Coronary artery (tissue), 2 donors: ENCODE data around the gene NEDD4L.
A peak's percentile ranks its signal among the peaks of the same experiment; 100 is the strongest.

Source experiments
- DNase-seq: peaks from one replicate; pipeline ENCODE4 v3.0.0-alpha.2; 2017; ENCODE audit warnings: low spot score
- H3K27ac ChIP-seq, 2 donors: fragments of 200-600 bp; sonication (generic); one replicate each; pipeline ENCODE4 v1.5.1; 2016 to 2019
- H3K4me3 ChIP-seq: fragments of 200-600 bp; sonication (generic); 2 replicates; pipeline ENCODE4 v1.5.1; 2016; ENCODE audit warnings: mild to moderate bottlenecking, moderate library complexity
- TF ChIP-seq, protein P1 (sequence below): fragments of 200-600 bp; sonication (generic); IDR thresholded peaks from one replicate; pipeline ENCODE4 v1.5.1; 2019; ENCODE audit warnings: antibody characterized with exemption

Gene NEDD4L

DNA sequence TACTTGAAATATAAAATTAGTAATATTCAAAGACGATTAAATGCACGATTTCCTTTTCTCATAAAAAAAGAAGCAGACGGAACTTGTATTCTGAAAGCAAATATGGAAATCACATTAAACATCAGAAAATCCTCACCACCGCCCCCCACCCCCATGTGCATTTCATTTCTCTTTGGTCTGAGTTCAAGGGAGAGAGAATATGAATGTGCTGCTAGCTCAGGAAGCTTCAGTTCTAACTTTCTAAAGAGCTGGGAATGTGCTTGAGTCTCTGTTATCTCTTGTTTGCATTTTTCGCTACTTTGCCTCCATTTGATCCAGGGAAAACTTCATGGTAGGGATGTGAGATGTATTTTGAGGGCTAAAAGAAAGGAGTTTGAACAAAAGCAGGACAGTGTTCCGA lies 143.6 kb downstream of the NEDD4L start:
- Histone ChIP-seq H3K4me3 (no peak overlapping the region), H3K27ac (no peak overlapping the region)
- DNase-seq: no peak
- TF ChIP-seq, protein P1, sequence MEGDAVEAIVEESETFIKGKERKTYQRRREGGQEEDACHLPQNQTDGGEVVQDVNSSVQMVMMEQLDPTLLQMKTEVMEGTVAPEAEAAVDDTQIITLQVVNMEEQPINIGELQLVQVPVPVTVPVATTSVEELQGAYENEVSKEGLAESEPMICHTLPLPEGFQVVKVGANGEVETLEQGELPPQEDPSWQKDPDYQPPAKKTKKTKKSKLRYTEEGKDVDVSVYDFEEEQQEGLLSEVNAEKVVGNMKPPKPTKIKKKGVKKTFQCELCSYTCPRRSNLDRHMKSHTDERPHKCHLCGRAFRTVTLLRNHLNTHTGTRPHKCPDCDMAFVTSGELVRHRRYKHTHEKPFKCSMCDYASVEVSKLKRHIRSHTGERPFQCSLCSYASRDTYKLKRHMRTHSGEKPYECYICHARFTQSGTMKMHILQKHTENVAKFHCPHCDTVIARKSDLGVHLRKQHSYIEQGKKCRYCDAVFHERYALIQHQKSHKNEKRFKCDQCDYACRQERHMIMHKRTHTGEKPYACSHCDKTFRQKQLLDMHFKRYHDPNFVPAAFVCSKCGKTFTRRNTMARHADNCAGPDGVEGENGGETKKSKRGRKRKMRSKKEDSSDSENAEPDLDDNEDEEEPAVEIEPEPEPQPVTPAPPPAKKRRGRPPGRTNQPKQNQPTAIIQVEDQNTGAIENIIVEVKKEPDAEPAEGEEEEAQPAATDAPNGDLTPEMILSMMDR: no peak

GRCh38 chr18:58188996-58189395 lies 145.0 kb downstream of the NEDD4L start:
- TF ChIP-seq, protein P1: no peak
- no peak overlapping the region for H3K4me3 ChIP-seq
- H3K27ac ChIP-seq: no peak overlapping the region
- no peak for DNase-seq

DNA sequence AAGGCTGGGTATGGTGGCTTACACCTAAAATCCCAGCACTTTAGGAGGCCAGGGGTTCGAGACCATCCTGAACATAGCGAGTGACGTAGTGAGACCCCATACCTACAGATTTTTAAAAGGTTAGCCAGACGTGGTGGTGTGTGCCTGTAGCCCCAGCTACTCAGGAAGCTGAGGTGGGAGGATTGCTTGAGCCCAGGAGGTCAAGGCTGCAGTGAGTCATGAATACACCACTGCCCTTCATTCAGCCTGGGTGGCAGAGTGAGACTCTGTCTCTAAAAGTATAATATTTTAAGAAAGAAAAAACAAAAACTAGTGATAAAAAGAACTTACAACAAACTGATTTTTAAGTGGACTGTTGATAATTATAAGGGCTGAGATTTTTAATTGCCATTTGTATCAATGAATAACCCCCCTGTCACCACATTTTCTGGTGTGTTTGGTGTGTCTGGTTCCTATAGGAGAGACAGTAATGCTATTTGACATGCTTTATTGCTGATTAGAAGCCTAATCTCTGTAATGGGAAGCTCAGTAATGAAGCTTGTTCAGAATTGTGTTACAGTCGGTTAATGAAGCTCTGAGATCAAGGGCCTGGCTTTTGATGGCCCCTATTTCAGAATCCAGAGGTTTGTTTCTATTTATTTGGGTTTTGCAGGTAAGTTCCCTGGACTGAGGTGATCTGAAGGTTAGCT lies 147.0 kb downstream of the NEDD4L start:
- Histone ChIP-seq H3K4me3 (no peak overlapping the region), H3K27ac (no peak overlapping the region)
- TF ChIP-seq, protein P1: no peak
- DNase-seq: no peak

- TF ChIP-seq, protein P1: no peak
Measured at GRCh38 chr18:58191626-58192025, 147.6 kb downstream of the NEDD4L start.

GRCh38 chr18:58192519-58192918 lies 148.5 kb downstream of the NEDD4L start:
- TF ChIP-seq, protein P1: no peak
- Histone ChIP-seq H3K27ac (no peak overlapping the region), H3K4me3 (no peak overlapping the region)
- DNase-seq: no peak

More at GRCh38 chr18:58191626-58192025, 147.6 kb downstream of the NEDD4L start:
- no peak for DNase-seq
- Histone ChIP-seq H3K27ac (no peak overlapping the region), H3K4me3 (no peak overlapping the region)

DNA sequence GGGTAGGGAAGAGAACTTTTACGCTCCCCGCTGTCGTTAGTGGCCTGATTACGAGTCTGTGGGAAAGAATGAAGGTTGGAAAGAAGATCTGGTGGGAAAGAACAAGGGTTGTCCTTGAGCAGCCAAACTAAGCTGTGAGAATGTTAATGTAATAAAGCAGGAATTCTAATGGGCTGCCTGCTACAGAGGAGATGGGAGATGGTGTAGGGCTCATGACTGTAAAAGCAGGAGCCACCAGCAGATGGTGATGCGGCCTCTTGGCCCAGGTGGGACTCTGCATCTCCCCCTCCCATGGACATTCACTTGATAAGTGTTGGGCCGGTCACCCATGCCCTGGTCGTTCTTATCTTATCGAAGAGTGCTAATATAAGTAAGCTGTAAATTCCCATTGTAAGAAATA lies 150.0 kb downstream of the NEDD4L start:
- no peak for DNase-seq
- Histone ChIP-seq H3K4me3 (no peak overlapping the region), H3K27ac (no peak overlapping the region)
- TF ChIP-seq, protein P1: no peak

DNA sequence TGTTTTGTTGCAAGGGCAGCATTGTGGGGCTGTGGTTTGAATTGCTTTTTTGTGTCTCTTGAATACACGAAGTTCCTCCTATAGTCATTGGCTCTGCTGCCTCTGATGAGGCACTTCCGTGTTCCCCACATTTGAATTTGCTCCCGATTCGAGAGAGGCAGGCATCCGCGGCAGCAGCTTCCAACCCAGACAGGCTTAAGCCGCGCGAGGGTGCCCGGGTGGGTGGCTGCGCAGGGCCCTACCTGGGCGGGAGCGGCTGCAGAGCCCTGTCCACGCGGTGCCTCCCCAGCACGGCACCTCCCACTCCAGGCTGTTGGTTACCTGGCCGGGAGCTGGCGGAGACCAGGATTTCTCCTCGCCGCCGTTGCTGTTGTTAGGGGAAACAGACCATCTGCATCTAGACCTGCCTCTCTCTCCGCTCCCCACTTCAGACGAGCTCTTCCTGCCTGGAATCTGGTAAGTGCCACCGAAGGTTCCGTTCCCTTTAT lies 151.3 kb downstream of the NEDD4L start:
- Histone ChIP-seq H3K4me3 (peak overlapping the region; percentile 65), H3K27ac (no peak overlapping the region)
- DNase-seq: no peak
- TF ChIP-seq, protein P1: no peak
